Stomach (tissue), 9 donors: ENCODE measurements around the gene BMPR2. TPM values are rescaled to one million over a fixed set of nuclear protein-coding genes. Genes with fewer than 3 reads are reported as not detected.

Experiments used
- DNase-seq, 2 donors: peaks; one replicate each; pipeline versions ENCODE4 v3.0.0 to v3.0.0-alpha.2; 2013 to 2019
- H3K27ac ChIP-seq, 5 donors: fragments of 200-600 bp in 4 of 5; sonication (generic) in 4 of 5; one replicate each; pipeline ENCODE4 v1.5.1; 2013 to 2019; ENCODE audit warnings: mild to moderate bottlenecking in 1 of 5, moderate library complexity in 1 of 5
- H3K27me3 ChIP-seq, 3 donors: fragments of 200-600 bp; sonication (generic); one replicate each; pipeline ENCODE4 v1.5.1; 2017 to 2019; ENCODE audit warnings: mixed run types in 1 of 3
- H3K36me3 ChIP-seq, 4 donors: fragments of 200-600 bp; sonication (generic); 1 replicate in 3 of 4; 2 replicates in 1 of 4; pipeline ENCODE4 v1.5.1; 2016 to 2019
- H3K4me1 ChIP-seq, 4 donors: fragments of 200-600 bp; sonication (generic); one replicate each; pipeline ENCODE4 v1.5.1; 2016 to 2019
- H3K4me3 ChIP-seq, 4 donors: fragments of 200-600 bp; sonication (generic) in 3 of 4; one replicate each; pipeline ENCODE4 v1.5.1; 2016 to 2019; ENCODE audit warnings: mild to moderate bottlenecking in 1 of 4
- H3K9me3 ChIP-seq, 4 donors: fragments of 200-600 bp; sonication (generic); one replicate each; pipeline ENCODE4 v1.5.1; 2016 to 2019
- CTCF ChIP-seq, 7 experiments: fragments of 450-650 bp in 4 of 7; fragments of 200-600 bp in 3 of 7; sonication (generic) in 3 of 7; IDR thresholded peaks; one replicate each; pipeline ENCODE4 v1.5.1; 2016 to 2019; ENCODE audit warnings: antibody characterized with exemption in 7 of 7, control low read depth in 2 of 7, mild to moderate bottlenecking in 1 of 7
- EP300 ChIP-seq: sonication (generic); formaldehyde crosslinking; IDR thresholded peaks from one replicate; pipeline ENCODE4 v1.6.1; 2017; ENCODE audit warnings: antibody characterized with exemption
- POLR2A ChIP-seq, 4 donors: fragments of 450-650 bp; IDR thresholded peaks; one replicate each; pipeline ENCODE4 v1.6.1; 2016; ENCODE audit warnings: antibody characterized with exemption in 4 of 4, control low read depth in 2 of 4, mild to moderate bottlenecking in 1 of 4, moderate library complexity in 1 of 4
- POLR2AphosphoS5 ChIP-seq, 3 donors: sonication (generic); formaldehyde crosslinking; IDR thresholded peaks; one replicate each; pipeline ENCODE4 v1.6.1; 2016; ENCODE audit warnings: antibody characterized with exemption in 3 of 3
- WGBS, 5 donors: extraction: QIAGEN DNeasy Blood & Tissue Kit in 3 of 5; methylation state at CpG; one replicate each; pipeline versions ENCODE4 v1.1.5 to v1.1.7; 2013 to 2018; 5-methylcytosine and 5-hydroxymethylcytosine counted together
- intact Hi-C: fragments of 100-400 bp; cut with DNase I; formaldehyde crosslinking; loops from one replicate; pipeline ENCODE4 v1.15.1; 2023; ENCODE audit warnings: low total_unique reads
- polyA plus RNA-seq, 3 donors: library from polyadenylated mRNA; stranded (reverse); fragments of 200-250 nt; gene quantifications; one replicate each; pipeline ENCODE4 v1.2.3, GENCODE V29; 2013
- total RNA-seq, 5 donors: library from RNA; depleted of rRNA; stranded (reverse); fragments of >200 nt; gene quantifications; one replicate each; pipeline versions ENCODE4 v1.1.0 to v1.2.3, GENCODE V29; 2014 to 2016
- donor health status: healthy with polysubstance abuse.
- donor health status: Bipolar disorder and iron deficiency.
- donor health status: healthy.

BMPR2 gene
- total and polyA plus RNA-seq, 8 donors, result 2.8 to 48.3 (median 16.2) TPM

- no peaks in the 10 kb centered on the region for H3K36me3 ChIP-seq
- TF ChIP-seq POLR2AphosphoS5 (IDR thresholded peaks at IDR 0.05), result no peak
- TF ChIP-seq POLR2A (IDR thresholded peaks at IDR 0.05), result no peak
- TF ChIP-seq CTCF (IDR thresholded peaks at IDR 0.05), result no peak
- no peak for TF ChIP-seq EP300
- peaks cover 4 to 53% (median 27%) of the 10 kb centered on the region in 4 donors for H3K4me1 ChIP-seq
- no peak for DNase-seq
- intact Hi-C loops, result no loop called here
- no peak overlapping the region for H3K4me3 ChIP-seq
- H3K27me3 ChIP-seq, result no peaks in the 10 kb centered on the region
- 37 to 52% (median 48%) methylated on average over 8 of the region's 8 CpGs for WGBS, 5 donors
- H3K9me3 ChIP-seq, result no peaks in the 10 kb centered on the region
- no peak overlapping the region for H3K27ac ChIP-seq
These were observed 11.6 kb downstream of the BMPR2 start for GRCh38 chr2:202387608-202388342.

GRCh38 chr2:202400941-202401340 is 24.8 kb downstream of the BMPR2 start:
- Histone ChIP-seq H3K36me3 (peaks cover 0 to 8% (median 2%) of the 10 kb centered on the region in 4 donors), H3K27ac (no peak overlapping the region), H3K9me3 (no peaks in the 10 kb centered on the region), H3K27me3 (no peaks in the 10 kb centered on the region), H3K4me3 (no peak overlapping the region), H3K4me1 (peaks cover 0 to 16% (median 3%) of the 10 kb centered on the region in 4 donors)
- no peak for TF ChIP-seq CTCF (IDR thresholded peaks at IDR 0.05)
- TF ChIP-seq POLR2AphosphoS5 (IDR thresholded peaks at IDR 0.05), result no peak
- TF ChIP-seq EP300, result no peak
- TF ChIP-seq POLR2A (IDR thresholded peaks at IDR 0.05), result no peak
- no peak for DNase-seq
- intact Hi-C loops, result no loop called here

- no peak overlapping the region for H3K4me3 ChIP-seq
- no peak for TF ChIP-seq EP300
- TF ChIP-seq POLR2AphosphoS5 (IDR thresholded peaks at IDR 0.05), result no peak
- TF ChIP-seq CTCF (IDR thresholded peaks at IDR 0.05), result no peak
- no peak for TF ChIP-seq POLR2A (IDR thresholded peaks at IDR 0.05)
- H3K36me3 ChIP-seq, result peaks cover 0 to 8% (median 2%) of the 10 kb centered on the region in 4 donors
- DNase-seq, result no peak
- 45 to 71% (median 60%) methylated on average over 1 of the region's 1 CpG for WGBS, 5 donors
- H3K4me1 ChIP-seq, result peaks cover 0 to 56% (median 10%) of the 10 kb centered on the region in 4 donors
- intact Hi-C loops, result no loop called here
- no peaks in the 10 kb centered on the region for H3K9me3 ChIP-seq
- no peak overlapping the region for H3K27ac ChIP-seq
- H3K27me3 ChIP-seq, result no peaks in the 10 kb centered on the region
These were observed 29.7 kb downstream of the BMPR2 start for GRCh38 chr2:202405798-202406197.

- WGBS, 5 donors, result 83 to 91% (median 87%) methylated on average over 2 of the region's 2 CpGs
- Histone ChIP-seq H3K27me3 (no peaks in the 10 kb centered on the region), H3K36me3 (peaks cover 0 to 8% (median 2%) of the 10 kb centered on the region in 4 donors), H3K4me1 (peaks cover 0 to 59% (median 7%) of the 10 kb centered on the region in 4 donors), H3K9me3 (no peaks in the 10 kb centered on the region), H3K27ac (no peak overlapping the region), H3K4me3 (no peak overlapping the region)
- DNase-seq, result no peak
- TF ChIP-seq CTCF (IDR thresholded peaks at IDR 0.05) (no peak), EP300 (no peak), POLR2A (IDR thresholded peaks at IDR 0.05) (no peak), POLR2AphosphoS5 (IDR thresholded peaks at IDR 0.05) (no peak)
- intact Hi-C loops, result no loop called here
These were observed 30.4 kb downstream of the BMPR2 start for GRCh38 chr2:202406445-202406978.
